Fibroblast of skin of scalp (primary cell): Measurements from ENCODE around the gene HOXA5.

Source experiments
- DNase-seq: peaks from one replicate; pipeline ENCODE4 v3.0.0-alpha.2; 2013

The HOXA5 gene

GRCh38 chr7:27116031-27116961 lies 27.2 kb downstream of the HOXA5 start:
- DNase-seq = no peak

- no peak for DNase-seq
Observed at GRCh38 chr7:27115221-27116026, 28.1 kb downstream of the HOXA5 start.

GRCh38 chr7:27114881-27115220 lies 28.6 kb downstream of the HOXA5 start:
- DNase-seq = no peak

GRCh38 chr7:27113991-27114769 lies 29.3 kb downstream of the HOXA5 start:
- no peak for DNase-seq

GRCh38 chr7:27112955-27113949 lies 30.2 kb downstream of the HOXA5 start:
- no peak for DNase-seq

GRCh38 chr7:27112361-27112760 lies 31.1 kb downstream of the HOXA5 start:
- no peak for DNase-seq

GRCh38 chr7:27111751-27112277 lies 31.7 kb downstream of the HOXA5 start:
- DNase-seq = no peak

GRCh38 chr7:27111042-27111750 lies 32.3 kb downstream of the HOXA5 start:
- DNase-seq = no peak

GRCh38 chr7:27110186-27111031 lies 33.1 kb downstream of the HOXA5 start:
- peak; percentile 9 for DNase-seq

- no peak for DNase-seq
Observed at GRCh38 chr7:27109466-27110185, 33.9 kb downstream of the HOXA5 start.

- no peak for DNase-seq
Observed at GRCh38 chr7:27108390-27109127, 34.9 kb downstream of the HOXA5 start.

- no peak for DNase-seq
Observed at GRCh38 chr7:27107391-27108381, 35.8 kb downstream of the HOXA5 start.

- no peak for DNase-seq
Observed at GRCh38 chr7:27106901-27107240, 36.6 kb downstream of the HOXA5 start.

GRCh38 chr7:27106181-27106900 lies 37.1 kb downstream of the HOXA5 start:
- DNase-seq = no peak

- DNase-seq = no peak
Observed at GRCh38 chr7:27105301-27106031, 38.0 kb downstream of the HOXA5 start.
